Measurements from ENCODE around the gene CARD11.

CARD11 gene

GRCh38 chr7:2909043-2909442, 134.6 kb downstream of the CARD11 start:
- DNase-seq = no peak

- no peak for DNase-seq
These were observed 135.5 kb downstream of the CARD11 start for GRCh38 chr7:2908103-2908683.

- no peak for DNase-seq
These were observed 137.3 kb downstream of the CARD11 start for GRCh38 chr7:2906197-2906931.

GRCh38 chr7:2905500-2905899, 138.2 kb downstream of the CARD11 start:
- DNase-seq = no peak

- DNase-seq = no peak
These were observed 138.6 kb downstream of the CARD11 start for GRCh38 chr7:2905027-2905426.

GRCh38 chr7:2904202-2904601, 139.5 kb downstream of the CARD11 start:
- DNase-seq = no peak

- DNase-seq = no peak
These were observed 139.9 kb downstream of the CARD11 start for GRCh38 chr7:2903682-2904162.

- DNase-seq = no peak
These were observed 146.6 kb downstream of the CARD11 start for GRCh38 chr7:2897023-2897422.

- no peak for DNase-seq
These were observed 147.5 kb downstream of the CARD11 start for GRCh38 chr7:2896131-2896530.

- DNase-seq = no peak
These were observed 149.3 kb downstream of the CARD11 start for GRCh38 chr7:2894118-2894940.

GRCh38 chr7:2893411-2893861, 150.2 kb downstream of the CARD11 start:
- no peak for DNase-seq

GRCh38 chr7:2892549-2892948, 151.1 kb downstream of the CARD11 start:
- DNase-seq = no peak

- DNase-seq = peak in 7 of 51 donors; percentile 8 to 37 (median 20)
These were observed 155.9 kb downstream of the CARD11 start for GRCh38 chr7:2887816-2888215.

- DNase-seq = peak in 15 of 51 donors; percentile 3 to 31 (median 18)
These were observed 156.8 kb downstream of the CARD11 start for GRCh38 chr7:2886900-2887299.

GRCh38 chr7:2886391-2886790, 157.3 kb downstream of the CARD11 start:
- DNase-seq = no peak

- no peak for DNase-seq
These were observed 159.5 kb downstream of the CARD11 start for GRCh38 chr7:2884161-2884560.

- DNase-seq = no peak
These were observed 160.6 kb downstream of the CARD11 start for GRCh38 chr7:2883101-2883500.

- no peak for DNase-seq
These were observed 161.6 kb downstream of the CARD11 start for GRCh38 chr7:2882111-2882510.

GRCh38 chr7:2880874-2881533, 162.7 kb downstream of the CARD11 start:
- no peak for DNase-seq

- DNase-seq = no peak
These were observed 163.6 kb downstream of the CARD11 start for GRCh38 chr7:2880051-2880450.

GRCh38 chr7:2879354-2879753, 164.3 kb downstream of the CARD11 start:
- DNase-seq = no peak

GRCh38 chr7:2878306-2878705, 165.4 kb downstream of the CARD11 start:
- no peak for DNase-seq
